ENCODE data around the gene ZNF593OS.

ZNF593OS gene

DNA sequence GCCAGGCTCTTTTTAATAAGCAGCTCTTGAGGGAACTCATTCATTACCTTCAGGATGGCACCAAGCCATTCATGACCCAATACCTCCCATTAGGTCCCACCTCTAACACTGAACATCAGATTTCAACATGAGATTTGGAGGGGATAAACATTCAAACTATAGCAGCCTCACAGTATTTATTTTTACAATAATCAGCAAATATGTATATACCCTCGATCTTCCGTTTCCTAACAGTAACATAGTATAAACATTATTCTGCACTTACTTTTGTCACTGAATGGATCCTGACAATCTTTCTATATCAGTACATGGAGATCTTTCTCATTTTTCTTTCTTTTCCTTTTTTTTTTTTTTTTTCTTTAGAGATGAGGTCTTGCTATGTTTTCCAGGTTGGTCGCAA, 24.2 kb upstream of the ZNF593OS start:
- H3K4me3 ChIP-seq (ENCODE audit: low read depth, low read length): no peak overlapping the region
- TF ChIP-seq CTCF (IDR thresholded peaks at IDR 0.05; ENCODE audit: low read depth, low read length, missing control alignments): no peak
- DNase-seq (ENCODE audit: low read depth): no peak

DNA sequence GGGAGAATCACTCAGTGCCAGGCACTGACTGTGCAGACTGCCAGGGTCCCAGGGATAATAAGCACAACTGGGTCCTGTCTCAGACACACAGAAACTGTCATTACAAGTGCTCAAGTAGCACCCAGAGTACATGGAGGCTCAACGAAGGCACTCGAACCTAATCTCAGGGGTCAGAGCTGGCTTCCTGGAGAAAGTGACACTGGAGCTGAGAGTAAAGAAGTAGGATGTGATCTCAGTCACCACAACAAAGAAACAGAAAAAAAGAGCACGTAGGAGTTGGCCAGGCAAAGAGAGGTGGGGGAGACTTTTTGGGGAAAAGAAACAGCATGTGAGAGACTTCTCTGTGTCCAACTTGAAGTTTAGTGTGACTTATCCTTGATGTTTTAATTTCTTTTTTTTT, 20.1 kb upstream of the ZNF593OS start:
- no peak for TF ChIP-seq CTCF (IDR thresholded peaks at IDR 0.05; ENCODE audit: low read depth, low read length, missing control alignments)
- DNase-seq (ENCODE audit: low read depth): no peak

DNA sequence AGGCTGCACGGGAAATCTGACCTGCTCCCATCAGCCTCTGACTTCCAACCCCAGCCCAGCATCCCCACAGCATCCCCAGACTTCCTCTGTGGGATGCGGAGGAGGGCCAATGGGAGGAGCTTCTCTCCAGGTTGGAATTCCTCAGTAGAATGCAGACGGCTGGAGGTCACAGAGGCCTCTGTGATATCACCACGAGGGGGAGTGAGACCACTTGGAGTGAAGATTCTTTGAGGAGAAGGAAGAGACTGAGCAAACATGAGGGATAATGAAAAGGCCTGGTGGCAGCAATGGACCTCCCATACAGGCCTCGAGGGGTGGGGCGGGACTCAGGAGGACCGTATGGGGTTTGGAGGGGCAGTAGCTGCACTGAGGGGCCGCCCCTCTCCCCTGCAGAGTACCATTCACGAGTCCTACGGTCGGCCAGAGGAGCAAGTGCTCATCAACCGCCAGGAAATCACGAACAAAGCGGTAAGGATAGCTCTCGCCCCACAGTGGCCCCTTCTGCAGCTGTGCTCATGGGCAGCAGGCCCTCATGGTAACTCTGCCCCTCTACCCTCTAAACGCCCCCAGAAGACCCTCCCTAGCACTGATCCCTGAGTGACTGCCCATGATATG, 18.8 kb upstream of the ZNF593OS start, which contains the start of gene CATSPER4:
Gene CATSPER4, plus strand, starts transcription at position 230 of the 615 bp plus-strand sequence. Its CDS starts 26 bp downstream, at position 256.
- DNase-seq (ENCODE audit: low read depth): no peak
- no peak for TF ChIP-seq CTCF (IDR thresholded peaks at IDR 0.05; ENCODE audit: low read depth, low read length, missing control alignments)
- no peak within 1 kb of the TSS for H3K4me3 ChIP-seq (ENCODE audit: low read depth, low read length)

More for the DNA sequence above, 20.1 kb upstream of the ZNF593OS start:
- H3K4me3 ChIP-seq (ENCODE audit: low read depth, low read length): no peak overlapping the region

GRCh38 chr1:26189751-26190275, 18.2 kb upstream of the ZNF593OS start:
- TF ChIP-seq CTCF (IDR thresholded peaks at IDR 0.05; ENCODE audit: low read depth, low read length, missing control alignments): no peak
- no peak overlapping the region for H3K4me3 ChIP-seq (ENCODE audit: low read depth, low read length)
- DNase-seq (ENCODE audit: low read depth): no peak

- no peak overlapping the region for H3K4me3 ChIP-seq (ENCODE audit: low read depth, low read length)
- DNase-seq (ENCODE audit: low read depth): no peak
- no peak for TF ChIP-seq CTCF (IDR thresholded peaks at IDR 0.05; ENCODE audit: low read depth, low read length, missing control alignments)
Observed at GRCh38 chr1:26189331-26189730, 17.7 kb upstream of the ZNF593OS start.

GRCh38 chr1:26188477-26188876, 16.8 kb upstream of the ZNF593OS start:
- no peak for DNase-seq (ENCODE audit: low read depth)
- H3K4me3 ChIP-seq (ENCODE audit: low read depth, low read length): no peak overlapping the region
- no peak for TF ChIP-seq CTCF (IDR thresholded peaks at IDR 0.05; ENCODE audit: low read depth, low read length, missing control alignments)

GRCh38 chr1:26187882-26188281, 16.2 kb upstream of the ZNF593OS start:
- H3K4me3 ChIP-seq (ENCODE audit: low read depth, low read length): no peak overlapping the region
- DNase-seq (ENCODE audit: low read depth): no peak
- no peak for TF ChIP-seq CTCF (IDR thresholded peaks at IDR 0.05; ENCODE audit: low read depth, low read length, missing control alignments)

Data from GM12864 (cell line).